ENCODE measurements around the gene MCTP1.

GRCh38 chr5:94928891-94929290 is 356.0 kb downstream of the MCTP1 start:
- TF ChIP-seq EZH2phosphoT487 (IDR thresholded peaks at IDR 0.05; ENCODE audit: borderline replicate concordance) = no peak
- no peak for TF ChIP-seq CEBPB (IDR thresholded peaks at IDR 0.05; ENCODE audit: low read depth)
- no peak for TF ChIP-seq CTCF (IDR thresholded peaks at IDR 0.05 in 2 of 3, conservative IDR thresholded peaks at IDR 0.05 in 1 of 3; ENCODE audit: borderline replicate concordance in 1 of 3, insufficient read depth in 1 of 3, low read depth in 2 of 3, low read length in 2 of 3)

Data from HCT116 (cell line).